ENCODE data around the gene ZCCHC14. TPM values are rescaled to one million over a fixed set of nuclear protein-coding genes. Genes with fewer than 3 reads are reported as not detected.

The ZCCHC14 gene
- total and polyA plus RNA-seq, 10 of the 15 experiments (the other 5 are each of a cell fraction or from before 2014, with no cell fraction given) = 0.02 to 0.26 (median 0.05) TPM; not detected in 3

DNA sequence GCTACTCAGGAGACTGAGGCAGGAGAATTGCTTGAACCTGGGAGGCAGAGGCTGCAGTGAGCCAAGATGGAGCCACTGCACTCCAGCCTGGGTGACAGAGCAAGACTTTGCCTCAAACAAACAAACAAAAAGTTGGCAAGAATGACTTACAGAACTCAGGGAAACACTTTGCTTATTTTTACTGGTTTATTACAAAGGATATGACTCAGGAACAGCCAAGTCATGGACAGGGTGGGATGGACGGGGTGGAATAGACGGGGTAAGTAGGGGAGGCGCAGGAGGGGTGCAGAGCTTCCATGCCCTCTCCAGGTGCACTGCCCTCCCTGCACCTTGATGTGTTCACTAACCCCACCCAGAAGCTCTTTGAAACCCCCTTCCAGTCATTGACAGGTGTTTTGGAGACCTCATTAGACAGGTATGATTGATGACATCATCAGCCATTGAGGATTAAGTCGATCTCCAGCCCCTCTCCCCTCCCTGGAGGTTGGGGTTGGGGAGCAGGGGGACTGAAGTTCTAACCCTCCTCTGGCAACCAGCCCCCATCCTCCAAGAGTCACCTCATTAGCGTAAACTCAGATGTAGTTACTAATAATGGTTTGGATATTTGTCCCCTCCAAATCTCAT is 41.3 kb upstream of the ZCCHC14 start:
- CTCF ChIA-PET = no interaction called here
- Histone ChIP-seq H3K27ac (ENCODE audit: control insufficient read depth, insufficient read depth) (no peak overlapping the region), H2AFZ (ENCODE audit: control insufficient read depth, low read depth, low read length) (no peak overlapping the region), H3K4me1 (ENCODE audit: control insufficient read depth, insufficient read depth, low read length) (no peaks in the 10 kb centered on the region), H3K36me3 (ENCODE audit: control insufficient read depth in 2 of 2, insufficient read depth in 2 of 2, low read length in 1 of 2) (no peaks in the 10 kb centered on the region), H3K9me3 (replicated peaks; ENCODE audit: control insufficient read depth, insufficient read depth, low read length) (peaks cover 2% of the 10 kb centered on the region; the same call in 2 of the 3 replicates), H3K79me2 (ENCODE audit: control insufficient read depth, insufficient read depth, low read length) (no peaks in the 10 kb centered on the region), H4K20me1 (ENCODE audit: control insufficient read depth, insufficient read depth) (no peaks in the 10 kb centered on the region), H3K4me3 (no peak overlapping the region), H3K4me2 (ENCODE audit: control insufficient read depth, insufficient read depth) (no peak overlapping the region), H3K9ac (ENCODE audit: control insufficient read depth, insufficient read depth, low read length) (no peak overlapping the region), H3K27me3 (replicated peaks in 1 of 2; ENCODE audit: control insufficient read depth in 2 of 2, insufficient read depth in 2 of 2, low read length in 1 of 2) (peaks cover 0 to 3% of the 10 kb centered on the region in 2 experiments; a peak in 3 of 4 replicates)
- in situ Hi-C loops (cut with MboI) (no loop called here), intact Hi-C loops (cut with micrococcal nuclease; ENCODE audit: unreplicated experiment) (no loop called here)
- TF ChIP-seq REST (IDR thresholded peaks at IDR 0.05; ENCODE audit: low read depth, low read length) (no peak), NFYB (IDR thresholded peaks at IDR 0.05; ENCODE audit: insufficient read depth, low read depth, low read length) (no peak), TAF1 (IDR thresholded peaks at IDR 0.05; ENCODE audit: borderline replicate concordance, low read depth, low read length) (no peak), HDGF (IDR thresholded peaks at IDR 0.05) (no peak), RFX5 (IDR thresholded peaks at IDR 0.05; ENCODE audit: low read depth, low read length) (no peak), ZZZ3 (IDR thresholded peaks at IDR 0.05; ENCODE audit: control insufficient read depth, insufficient read length, low read depth) (no peak), RELA (IDR thresholded peaks at IDR 0.05; ENCODE audit: borderline replicate concordance, partially characterized antibody) (no peak), RB1 (IDR thresholded peaks at IDR 0.05; ENCODE audit: borderline replicate concordance) (no peak), DPF2 (IDR thresholded peaks at IDR 0.05) (no peak), CBX3 (IDR thresholded peaks at IDR 0.05; ENCODE audit: borderline replicate concordance, low read depth) (no peak), EGR1 (IDR thresholded peaks at IDR 0.05; ENCODE audit: borderline replicate concordance in 1 of 2, low read depth in 2 of 2, low read length in 2 of 2) (no peak)
- TF ChIP-seq, protein P1, sequence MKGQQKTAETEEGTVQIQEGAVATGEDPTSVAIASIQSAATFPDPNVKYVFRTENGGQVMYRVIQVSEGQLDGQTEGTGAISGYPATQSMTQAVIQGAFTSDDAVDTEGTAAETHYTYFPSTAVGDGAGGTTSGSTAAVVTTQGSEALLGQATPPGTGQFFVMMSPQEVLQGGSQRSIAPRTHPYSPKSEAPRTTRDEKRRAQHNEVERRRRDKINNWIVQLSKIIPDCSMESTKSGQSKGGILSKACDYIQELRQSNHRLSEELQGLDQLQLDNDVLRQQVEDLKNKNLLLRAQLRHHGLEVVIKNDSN (IDR thresholded peaks at IDR 0.05; ENCODE audit: borderline replicate concordance, extremely low read length, insufficient read depth, low read depth, low read length) = no peak
- TF ChIP-seq, protein P2, sequence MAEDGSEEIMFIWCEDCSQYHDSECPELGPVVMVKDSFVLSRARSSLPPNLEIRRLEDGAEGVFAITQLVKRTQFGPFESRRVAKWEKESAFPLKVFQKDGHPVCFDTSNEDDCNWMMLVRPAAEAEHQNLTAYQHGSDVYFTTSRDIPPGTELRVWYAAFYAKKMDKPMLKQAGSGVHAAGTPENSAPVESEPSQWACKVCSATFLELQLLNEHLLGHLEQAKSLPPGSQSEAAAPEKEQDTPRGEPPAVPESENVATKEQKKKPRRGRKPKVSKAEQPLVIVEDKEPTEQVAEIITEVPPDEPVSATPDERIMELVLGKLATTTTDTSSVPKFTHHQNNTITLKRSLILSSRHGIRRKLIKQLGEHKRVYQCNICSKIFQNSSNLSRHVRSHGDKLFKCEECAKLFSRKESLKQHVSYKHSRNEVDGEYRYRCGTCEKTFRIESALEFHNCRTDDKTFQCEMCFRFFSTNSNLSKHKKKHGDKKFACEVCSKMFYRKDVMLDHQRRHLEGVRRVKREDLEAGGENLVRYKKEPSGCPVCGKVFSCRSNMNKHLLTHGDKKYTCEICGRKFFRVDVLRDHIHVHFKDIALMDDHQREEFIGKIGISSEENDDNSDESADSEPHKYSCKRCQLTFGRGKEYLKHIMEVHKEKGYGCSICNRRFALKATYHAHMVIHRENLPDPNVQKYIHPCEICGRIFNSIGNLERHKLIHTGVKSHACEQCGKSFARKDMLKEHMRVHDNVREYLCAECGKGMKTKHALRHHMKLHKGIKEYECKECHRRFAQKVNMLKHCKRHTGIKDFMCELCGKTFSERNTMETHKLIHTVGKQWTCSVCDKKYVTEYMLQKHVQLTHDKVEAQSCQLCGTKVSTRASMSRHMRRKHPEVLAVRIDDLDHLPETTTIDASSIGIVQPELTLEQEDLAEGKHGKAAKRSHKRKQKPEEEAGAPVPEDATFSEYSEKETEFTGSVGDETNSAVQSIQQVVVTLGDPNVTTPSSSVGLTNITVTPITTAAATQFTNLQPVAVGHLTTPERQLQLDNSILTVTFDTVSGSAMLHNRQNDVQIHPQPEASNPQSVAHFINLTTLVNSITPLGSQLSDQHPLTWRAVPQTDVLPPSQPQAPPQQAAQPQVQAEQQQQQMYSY (CRISPR knock-in tag; IDR thresholded peaks at IDR 0.05) = no peak
- TF ChIP-seq, protein P3, sequence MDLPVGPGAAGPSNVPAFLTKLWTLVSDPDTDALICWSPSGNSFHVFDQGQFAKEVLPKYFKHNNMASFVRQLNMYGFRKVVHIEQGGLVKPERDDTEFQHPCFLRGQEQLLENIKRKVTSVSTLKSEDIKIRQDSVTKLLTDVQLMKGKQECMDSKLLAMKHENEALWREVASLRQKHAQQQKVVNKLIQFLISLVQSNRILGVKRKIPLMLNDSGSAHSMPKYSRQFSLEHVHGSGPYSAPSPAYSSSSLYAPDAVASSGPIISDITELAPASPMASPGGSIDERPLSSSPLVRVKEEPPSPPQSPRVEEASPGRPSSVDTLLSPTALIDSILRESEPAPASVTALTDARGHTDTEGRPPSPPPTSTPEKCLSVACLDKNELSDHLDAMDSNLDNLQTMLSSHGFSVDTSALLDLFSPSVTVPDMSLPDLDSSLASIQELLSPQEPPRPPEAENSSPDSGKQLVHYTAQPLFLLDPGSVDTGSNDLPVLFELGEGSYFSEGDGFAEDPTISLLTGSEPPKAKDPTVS (IDR thresholded peaks at IDR 0.05; ENCODE audit: low read depth, low read length) = no peak
- FAIRE-seq = no peak
- no TSS peak for BruUV-seq (replicated peaks)
- POLR2A ChIA-PET = no interaction called here
- ATAC-seq = no peak
- SMC1A ChIA-PET (ENCODE audit: uncharacterized antibody, unreplicated experiment) = no interaction called here
- WGBS (ENCODE audit: insufficient coverage, insufficient replicate concordance, low lambda C conversion rate, missing lambda C conversion rate) = 19% methylated on average over 5 of the region's 5 CpGs
- no peak for DNase-seq (ENCODE audit: low read depth, low spot score)
- RAD21 ChIA-PET (ENCODE audit: unreplicated experiment) = no interaction called here
